Measurements from ENCODE around the gene ACTRT2.

ACTRT2 gene

GRCh38 chr1:2999571-2999970 is 21.7 kb upstream of the ACTRT2 start:
- no peak for TF ChIP-seq CTCF (IDR thresholded peaks at IDR 0.05; ENCODE audit: borderline replicate concordance, insufficient read depth, low read depth, low read length)
- no peak overlapping the region for H3K4me3 ChIP-seq (ENCODE audit: low read depth, low read length)

GRCh38 chr1:3000214-3000613 is 21.1 kb upstream of the ACTRT2 start:
- TF ChIP-seq CTCF (IDR thresholded peaks at IDR 0.05; ENCODE audit: borderline replicate concordance, insufficient read depth, low read depth, low read length) = no peak
- H3K4me3 ChIP-seq (ENCODE audit: low read depth, low read length) = no peak overlapping the region

GRCh38 chr1:3000671-3001470 is 20.4 kb upstream of the ACTRT2 start:
- H3K4me3 ChIP-seq (ENCODE audit: low read depth, low read length) = no peak overlapping the region
- no peak for TF ChIP-seq CTCF (IDR thresholded peaks at IDR 0.05; ENCODE audit: borderline replicate concordance, insufficient read depth, low read depth, low read length)

GRCh38 chr1:3001471-3002348 is 19.6 kb upstream of the ACTRT2 start:
- H3K4me3 ChIP-seq (ENCODE audit: low read depth, low read length) = no peak overlapping the region
- TF ChIP-seq CTCF (IDR thresholded peaks at IDR 0.05; ENCODE audit: borderline replicate concordance, insufficient read depth, low read depth, low read length) = no peak

GRCh38 chr1:3002349-3003038 is 18.8 kb upstream of the ACTRT2 start:
- TF ChIP-seq CTCF (IDR thresholded peaks at IDR 0.05; ENCODE audit: borderline replicate concordance, insufficient read depth, low read depth, low read length) = no peak
- no peak overlapping the region for H3K4me3 ChIP-seq (ENCODE audit: low read depth, low read length)

GRCh38 chr1:3003039-3003940 is 18.0 kb upstream of the ACTRT2 start:
- H3K4me3 ChIP-seq (ENCODE audit: low read depth, low read length) = no peak overlapping the region
- TF ChIP-seq CTCF (IDR thresholded peaks at IDR 0.05; ENCODE audit: borderline replicate concordance, insufficient read depth, low read depth, low read length) = no peak

All from GM12875 (cell line).